Natural killer cell (primary cell): Measurements from ENCODE around the gene CD83. TPM values are rescaled to one million over a fixed set of nuclear protein-coding genes. Genes with fewer than 3 reads are reported as not detected.

ENCODE experiments used
- ATAC-seq, 3 donors: fragments of 150-1000 bp in 2 of 3; fragments of 200-7000 bp in 1 of 3; cut with Tn5 transposase; 1 replicate in 1 of 3; 2 replicates in 2 of 3; pipeline ENCODE4 v1.10.0; 2021; ENCODE audit warnings: mild to moderate bottlenecking in 2 of 3, moderate library complexity in 2 of 3
- DNase-seq, 2 donors: peaks; one replicate each; pipeline versions ENCODE4 v3.0.0 to v3.0.0-alpha.2; 2013 to 2021; ENCODE audit warnings: mixed read lengths in 1 of 2
- H3K27ac ChIP-seq: one replicate; pipeline ENCODE4 v1.5.1; 2013; ENCODE audit warnings: mild to moderate bottlenecking, low read length
- H3K27me3 ChIP-seq: one replicate; pipeline ENCODE4 v1.6.1; 2013; ENCODE audit warnings: low read length; ENCODE audit not compliant: control insufficient read depth, insufficient read depth
- H3K36me3 ChIP-seq: one replicate; pipeline ENCODE4 v1.6.1; 2013; ENCODE audit warnings: low read length; ENCODE audit not compliant: control insufficient read depth, insufficient read depth
- H3K4me1 ChIP-seq: one replicate; pipeline ENCODE4 v1.6.1; 2013; ENCODE audit warnings: low read length; ENCODE audit not compliant: control insufficient read depth, insufficient read depth
- H3K4me3 ChIP-seq: one replicate; pipeline ENCODE4 v1.5.1; 2013; ENCODE audit warnings: low read length
- H3K9me3 ChIP-seq: one replicate; pipeline ENCODE4 v1.6.1; 2013; ENCODE audit warnings: low read length; ENCODE audit not compliant: control insufficient read depth, insufficient read depth
- H3K27ac Mint-ChIP-seq, 2 donors: one replicate each; pipeline ENCODE4 v1.8.0; 2022; ENCODE audit warnings: mild to moderate bottlenecking in 2 of 2, mixed read lengths in 2 of 2, moderate library complexity in 1 of 2
- H3K27me3 Mint-ChIP-seq, 2 donors: one replicate each; pipeline ENCODE4 v1.8.0; 2022; ENCODE audit warnings: low read depth in 2 of 2, mixed read lengths in 2 of 2
- H3K36me3 Mint-ChIP-seq: one replicate; pipeline ENCODE4 v1.8.0; 2022; ENCODE audit warnings: mixed read lengths
- H3K4me1 Mint-ChIP-seq, 2 donors: one replicate each; pipeline ENCODE4 v1.8.0; 2022; ENCODE audit warnings: mixed read lengths in 2 of 2
- H3K4me3 Mint-ChIP-seq: one replicate; pipeline ENCODE4 v1.8.0; 2022; ENCODE audit warnings: mild to moderate bottlenecking, moderate library complexity, mixed read lengths
- H3K9me3 Mint-ChIP-seq, 2 donors: one replicate each; pipeline ENCODE4 v1.8.0; 2022; ENCODE audit warnings: mixed read lengths in 2 of 2
- WGBS: methylation state at CpG from one replicate; pipeline ENCODE4 v1.1.7; 2013; ENCODE audit warnings: missing lambda C conversion rate; ENCODE audit not compliant: insufficient coverage; 5-methylcytosine and 5-hydroxymethylcytosine counted together
- intact Hi-C: fragments of 100-400 bp; cut with micrococcal nuclease; formaldehyde crosslinking; loops from one replicate; pipeline ENCODE4 v1.14.2; 2022
- total RNA-seq, 4 donors: library from RNA; stranded (reverse); fragments of 120-200 nt in 1 of 4; gene quantifications; one replicate each; pipeline versions ENCODE4 v1.2.3 to v1.2.4, GENCODE V29; 2013 to 2022
- TF ChIP-seq, protein P1 (sequence below): fragments of 200-600 bp; IDR thresholded peaks from one replicate; pipeline ENCODE4 v1.8.0; 2022; ENCODE audit warnings: antibody characterized with exemption

Gene CD83
- total RNA-seq, 3 donors from 2014 or later (not counting 1 experiment from before 2014, with no cell fraction given), result 54.8 to 110 (median 64.3) TPM

- peaks cover 8% of the 10 kb centered on the region for H3K4me1 ChIP-seq
- Mint-ChIP-seq H3K36me3 (no peaks in the 10 kb centered on the region), H3K4me1 (peaks cover 9 to 20% of the 10 kb centered on the region in 2 donors), H3K27me3 (no peaks in the 10 kb centered on the region), H3K27ac (peak overlapping the region in 1 of 2 donors; percentile 14), H3K9me3 (no peaks in the 10 kb centered on the region), H3K4me3 (no peak overlapping the region)
- ATAC-seq, result no peak
- H3K36me3 ChIP-seq, result peaks cover 34% of the 10 kb centered on the region
- H3K27ac ChIP-seq, result no peak overlapping the region
- 95% methylated on average over 10 of the region's 10 CpGs for WGBS
- TF ChIP-seq, protein P1, sequence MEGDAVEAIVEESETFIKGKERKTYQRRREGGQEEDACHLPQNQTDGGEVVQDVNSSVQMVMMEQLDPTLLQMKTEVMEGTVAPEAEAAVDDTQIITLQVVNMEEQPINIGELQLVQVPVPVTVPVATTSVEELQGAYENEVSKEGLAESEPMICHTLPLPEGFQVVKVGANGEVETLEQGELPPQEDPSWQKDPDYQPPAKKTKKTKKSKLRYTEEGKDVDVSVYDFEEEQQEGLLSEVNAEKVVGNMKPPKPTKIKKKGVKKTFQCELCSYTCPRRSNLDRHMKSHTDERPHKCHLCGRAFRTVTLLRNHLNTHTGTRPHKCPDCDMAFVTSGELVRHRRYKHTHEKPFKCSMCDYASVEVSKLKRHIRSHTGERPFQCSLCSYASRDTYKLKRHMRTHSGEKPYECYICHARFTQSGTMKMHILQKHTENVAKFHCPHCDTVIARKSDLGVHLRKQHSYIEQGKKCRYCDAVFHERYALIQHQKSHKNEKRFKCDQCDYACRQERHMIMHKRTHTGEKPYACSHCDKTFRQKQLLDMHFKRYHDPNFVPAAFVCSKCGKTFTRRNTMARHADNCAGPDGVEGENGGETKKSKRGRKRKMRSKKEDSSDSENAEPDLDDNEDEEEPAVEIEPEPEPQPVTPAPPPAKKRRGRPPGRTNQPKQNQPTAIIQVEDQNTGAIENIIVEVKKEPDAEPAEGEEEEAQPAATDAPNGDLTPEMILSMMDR, result no peak
- intact Hi-C loops, result no loop called here
- H3K9me3 ChIP-seq, result no peaks in the 10 kb centered on the region
- H3K27me3 ChIP-seq, result no peaks in the 10 kb centered on the region
- no peak overlapping the region for H3K4me3 ChIP-seq
- DNase-seq, result no peak
These were observed 14.8 kb downstream of the CD83 start for GRCh38 chr6:14132244-14132920.

GRCh38 chr6:14132921-14133275 is 15.3 kb downstream of the CD83 start:
- ATAC-seq, result no peak
- Histone ChIP-seq H3K4me3 (no peak overlapping the region), H3K9me3 (no peaks in the 10 kb centered on the region), H3K36me3 (peaks cover 34% of the 10 kb centered on the region), H3K4me1 (peaks cover 8% of the 10 kb centered on the region), H3K27me3 (no peaks in the 10 kb centered on the region), H3K27ac (no peak overlapping the region)
- Mint-ChIP-seq H3K27me3 (no peaks in the 10 kb centered on the region), H3K9me3 (no peaks in the 10 kb centered on the region), H3K27ac (no peak overlapping the region), H3K4me3 (no peak overlapping the region), H3K36me3 (no peaks in the 10 kb centered on the region), H3K4me1 (peaks cover 9 to 20% of the 10 kb centered on the region in 2 donors)
- WGBS, result 98% methylated on average over 4 of the region's 4 CpGs
- TF ChIP-seq, protein P1, result no peak
- DNase-seq, result no peak
- intact Hi-C loops, result no loop called here

DNA sequence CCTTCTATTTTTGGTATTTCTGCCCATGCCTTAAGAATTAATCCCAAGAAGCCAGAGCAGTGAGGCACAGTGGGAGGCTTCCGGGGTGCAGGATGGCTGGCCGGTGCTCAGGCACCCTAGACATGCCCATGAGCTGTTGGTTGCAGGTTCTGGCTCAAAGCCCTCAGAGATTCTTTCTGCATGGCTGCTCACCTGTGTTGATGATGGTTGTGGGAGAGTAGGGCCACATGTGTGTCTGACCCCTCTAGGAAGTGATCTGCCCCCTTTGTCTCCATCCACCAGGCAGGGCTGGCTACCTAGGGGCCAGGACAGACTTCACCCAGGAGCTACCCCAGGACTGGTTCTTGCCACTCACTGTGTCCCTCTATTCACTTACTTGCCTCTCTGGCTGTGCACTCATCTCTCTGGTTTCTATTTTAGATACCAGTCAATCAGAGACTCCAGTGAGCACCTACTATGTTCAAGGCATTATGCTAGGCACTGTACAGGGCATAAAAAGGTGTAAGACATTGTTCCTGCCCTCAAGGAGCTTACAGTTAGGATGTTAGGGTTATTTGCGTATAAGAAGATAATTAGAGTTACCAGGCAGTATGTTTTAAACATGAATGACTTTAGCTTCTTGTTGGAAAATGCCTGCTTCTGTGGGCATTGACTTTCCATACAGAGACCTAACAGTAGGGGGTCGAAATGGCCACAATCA is 16.8 kb downstream of the CD83 start:
- no peaks in the 10 kb centered on the region for H3K27me3 ChIP-seq
- Mint-ChIP-seq H3K9me3 (no peaks in the 10 kb centered on the region), H3K36me3 (no peaks in the 10 kb centered on the region), H3K4me1 (peaks cover 8% of the 10 kb centered on the region in 2 donors), H3K4me3 (no peak overlapping the region), H3K27me3 (no peaks in the 10 kb centered on the region), H3K27ac (no peak overlapping the region)
- H3K36me3 ChIP-seq, result peaks cover 34% of the 10 kb centered on the region
- H3K4me3 ChIP-seq, result no peak overlapping the region
- H3K9me3 ChIP-seq, result no peaks in the 10 kb centered on the region
- no peak overlapping the region for H3K27ac ChIP-seq
- DNase-seq (no peak), ATAC-seq (peak in 1 of 3 donors; percentile 1)
- H3K4me1 ChIP-seq, result peaks cover 3% of the 10 kb centered on the region
- TF ChIP-seq, protein P1, result no peak
- 83% methylated on average over 4 of the region's 4 CpGs for WGBS
- intact Hi-C loops, result no loop called here
